Urinary bladder (tissue), 4 donors: ENCODE measurements around the gene PANK4. TPM values are rescaled to one million over a fixed set of nuclear protein-coding genes. Genes with fewer than 3 reads are reported as not detected.

Source experiments
- DNase-seq: peaks from one replicate; pipeline ENCODE4 v3.0.0-alpha.2; 2015; ENCODE audit errors: extremely low spot score
- H3K27ac ChIP-seq: one replicate; pipeline ENCODE4 v1.5.1; 2013; ENCODE audit warnings: low read depth, mild to moderate bottlenecking, moderate library complexity
- H3K36me3 ChIP-seq: one replicate; pipeline ENCODE4 v1.6.1; 2013; ENCODE audit warnings: mild to moderate bottlenecking, moderate library complexity; ENCODE audit not compliant: insufficient read depth
- H3K4me1 ChIP-seq: one replicate; pipeline ENCODE4 v1.6.1; 2013; ENCODE audit warnings: mild to moderate bottlenecking, moderate library complexity; ENCODE audit not compliant: insufficient read depth
- H3K4me3 ChIP-seq: one replicate; pipeline ENCODE4 v1.5.1; 2013; ENCODE audit warnings: low read depth, low read length
- WGBS: extraction: QIAGEN DNeasy Blood & Tissue Kit; methylation state at CpG from one replicate; pipeline ENCODE4 v1.1.7; 2013; 5-methylcytosine and 5-hydroxymethylcytosine counted together
- polyA plus RNA-seq: library from polyadenylated mRNA; stranded (reverse); fragments of 200-250 nt; gene quantifications from one replicate; pipeline ENCODE4 v1.2.3, GENCODE V29; 2013
- total RNA-seq: library from RNA; depleted of rRNA; stranded (reverse); fragments of >200 nt; gene quantifications from one replicate; pipeline ENCODE4 v1.2.3, GENCODE V29; 2014
- donor health status: healthy with polysubstance abuse.
- donor health status: healthy.

PANK4 gene
- total and polyA plus RNA-seq, 2 donors: 19.2 to 28.6 TPM

DNA sequence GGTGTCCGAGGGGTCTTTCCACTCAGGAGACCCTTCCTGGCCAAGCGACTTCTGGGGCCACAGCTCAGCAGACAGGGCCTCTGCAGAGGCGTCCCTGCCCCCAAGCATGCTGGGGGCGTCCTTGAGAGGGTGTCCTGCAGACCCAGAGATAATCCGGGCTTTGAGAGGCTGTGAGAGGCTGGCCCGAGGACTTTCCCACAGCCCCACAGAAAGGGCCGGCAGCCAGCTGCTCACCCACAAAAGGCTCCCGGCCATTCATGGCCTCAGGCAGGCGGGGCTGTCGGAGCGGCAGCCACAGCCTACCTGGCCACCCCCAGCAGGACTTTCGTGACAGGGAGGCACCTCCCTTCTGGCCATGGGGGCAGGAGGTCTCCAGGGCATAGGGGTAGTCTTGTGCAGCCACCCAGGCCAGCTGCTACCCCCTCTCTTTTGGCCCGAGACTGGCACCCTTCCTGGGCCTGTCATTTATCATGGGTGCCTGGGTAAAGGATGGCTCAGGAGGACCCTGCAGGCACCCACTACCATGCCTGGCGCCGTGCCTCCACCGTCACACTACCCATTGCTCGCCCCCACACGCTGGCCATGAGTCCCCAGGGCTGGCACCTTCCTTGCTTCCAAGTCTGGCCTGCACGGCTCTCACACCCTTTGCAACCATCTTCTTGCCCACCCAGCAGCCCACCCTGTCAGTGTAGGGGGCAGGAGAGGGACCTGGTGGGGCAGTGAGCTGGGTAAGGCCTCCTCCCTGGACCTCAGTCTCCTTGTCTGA, 18.7 kb upstream of the PANK4 start:
- DNase-seq: no peak
- 63% methylated on average over 19 of the region's 19 CpGs for WGBS
- peak overlapping the region; percentile 7 for H3K27ac ChIP-seq
- no peaks in the 10 kb centered on the region for H3K4me1 ChIP-seq
- H3K4me3 ChIP-seq: no peak overlapping the region
- no peaks in the 10 kb centered on the region for H3K36me3 ChIP-seq

DNA sequence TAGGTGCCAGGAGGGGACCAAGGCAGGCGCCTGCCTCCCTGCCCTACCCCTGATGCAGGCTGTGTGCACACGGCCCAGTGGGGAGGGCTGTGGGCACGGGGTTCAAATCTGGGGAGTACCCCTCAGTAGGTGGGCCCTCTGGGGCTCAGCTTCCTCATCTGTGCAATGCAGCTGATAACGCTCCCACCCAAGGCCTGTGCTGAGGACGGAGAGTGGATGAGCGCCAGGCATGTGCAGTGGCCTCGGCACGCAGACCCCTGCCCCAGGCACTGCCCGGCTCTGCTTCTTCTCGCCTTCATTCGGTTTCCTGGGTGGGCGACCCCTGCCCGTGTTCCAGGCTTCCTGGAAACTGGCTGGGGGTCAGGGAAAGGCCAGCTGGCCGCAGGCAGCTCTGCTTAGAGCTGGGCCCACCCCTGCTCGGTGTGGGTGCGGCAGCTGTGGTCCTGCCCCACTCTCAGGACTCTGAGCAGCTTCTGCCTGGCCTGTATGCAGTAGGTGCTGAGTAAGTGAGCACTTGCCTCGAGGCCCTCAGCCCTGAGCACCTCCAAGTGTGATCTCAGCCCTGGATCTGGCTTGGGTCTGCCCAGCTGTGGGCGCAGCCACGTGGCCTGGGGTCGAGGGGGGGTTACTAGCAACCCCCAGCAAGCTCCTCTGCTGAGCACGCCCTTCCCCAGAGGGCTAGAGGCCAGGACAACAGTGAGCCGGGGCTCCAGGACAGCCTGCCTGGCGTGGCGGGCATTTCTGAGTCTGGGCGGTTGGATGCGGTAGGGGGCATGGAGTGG, 17.9 kb upstream of the PANK4 start:
- Histone ChIP-seq H3K4me3 (no peak overlapping the region), H3K27ac (peak overlapping the region; percentile 7), H3K4me1 (no peaks in the 10 kb centered on the region), H3K36me3 (no peaks in the 10 kb centered on the region)
- no peak for DNase-seq
- 52% methylated on average over 26 of the region's 26 CpGs for WGBS

GRCh38 chr1:2543543-2544092, 17.2 kb upstream of the PANK4 start:
- no peaks in the 10 kb centered on the region for H3K4me1 ChIP-seq
- no peak overlapping the region for H3K4me3 ChIP-seq

GRCh38 chr1:2542246-2542915, 16.0 kb upstream of the PANK4 start:
- 87% methylated on average over 11 of the region's 11 CpGs for WGBS
- H3K4me3 ChIP-seq: no peak overlapping the region
- H3K36me3 ChIP-seq: no peaks in the 10 kb centered on the region
- no peaks in the 10 kb centered on the region for H3K4me1 ChIP-seq
- no peak overlapping the region for H3K27ac ChIP-seq
- DNase-seq: no peak

More at GRCh38 chr1:2543543-2544092, 17.2 kb upstream of the PANK4 start:
- Histone ChIP-seq H3K27ac (no peak overlapping the region), H3K36me3 (no peaks in the 10 kb centered on the region)
- no peak for DNase-seq
- 37% methylated on average over 26 of the region's 26 CpGs for WGBS

DNA sequence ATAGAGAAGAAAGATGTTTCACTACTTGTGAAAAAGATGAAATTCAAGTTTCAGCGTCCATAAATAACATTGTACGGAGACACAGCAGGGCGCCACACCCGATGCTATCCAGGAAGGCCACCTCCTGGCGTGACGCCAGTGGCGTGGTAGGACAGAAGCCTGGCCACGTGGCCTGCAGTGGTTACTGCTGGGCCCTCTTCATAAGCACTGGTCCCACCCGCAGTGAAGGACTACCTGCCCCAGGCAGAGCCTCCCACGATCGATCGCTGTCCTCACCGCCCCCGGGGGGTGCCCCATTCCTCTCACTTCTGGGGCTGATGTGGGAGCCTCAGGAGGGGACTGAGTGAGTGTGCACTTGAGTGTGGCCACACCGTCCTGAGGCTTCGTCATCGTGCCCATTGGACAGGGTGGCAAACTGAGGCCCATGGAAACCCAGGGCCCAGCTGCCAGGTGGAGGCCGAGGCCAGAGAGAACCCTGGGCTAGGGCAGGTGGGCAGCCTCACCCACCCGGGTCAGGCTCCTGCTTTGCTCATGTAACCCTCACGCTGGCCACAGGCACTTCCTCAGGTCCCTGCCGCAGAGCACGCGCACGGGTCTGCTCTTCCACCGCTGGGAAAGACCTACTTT, 15.3 kb upstream of the PANK4 start:
- H3K36me3 ChIP-seq: no peaks in the 10 kb centered on the region
- H3K4me3 ChIP-seq: no peak overlapping the region
- DNase-seq: no peak
- H3K4me1 ChIP-seq: no peaks in the 10 kb centered on the region
- no peak overlapping the region for H3K27ac ChIP-seq
- 75% methylated on average over 25 of the region's 25 CpGs for WGBS

- no peak overlapping the region for H3K27ac ChIP-seq
- H3K4me1 ChIP-seq: no peaks in the 10 kb centered on the region
- H3K4me3 ChIP-seq: no peak overlapping the region
- no peaks in the 10 kb centered on the region for H3K36me3 ChIP-seq
- DNase-seq: no peak
- WGBS: 12% methylated on average over 39 of the region's 39 CpGs
Observed at GRCh38 chr1:2540816-2541492, 14.6 kb upstream of the PANK4 start.

- WGBS: 75% methylated on average over 12 of the region's 12 CpGs
- Histone ChIP-seq H3K4me1 (no peaks in the 10 kb centered on the region), H3K36me3 (no peaks in the 10 kb centered on the region)
Observed at GRCh38 chr1:2539312-2539907, 13.0 kb upstream of the PANK4 start.

DNA sequence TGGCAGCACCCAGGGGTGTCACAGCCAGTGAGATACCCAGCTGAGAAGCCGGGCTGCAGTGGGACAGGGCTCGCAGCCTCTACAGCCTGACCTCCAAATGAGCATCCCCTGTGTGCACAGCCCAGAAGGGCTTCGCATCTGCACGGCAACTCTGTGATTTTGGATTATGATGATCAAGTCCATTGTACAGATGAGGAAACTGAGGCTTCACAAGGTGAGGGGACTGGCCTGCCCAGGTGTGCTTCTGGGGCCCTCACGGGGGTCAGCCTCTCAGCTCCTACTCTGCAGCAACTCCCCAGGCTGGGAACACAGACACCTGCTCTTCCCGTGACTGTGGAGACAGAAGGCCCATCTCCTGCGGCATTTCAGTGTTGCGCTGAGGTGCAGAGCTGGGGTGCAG, 12.5 kb upstream of the PANK4 start:
- H3K4me3 ChIP-seq: no peak overlapping the region
- WGBS: 92% methylated on average over 8 of the region's 8 CpGs

More at GRCh38 chr1:2539312-2539907, 13.0 kb upstream of the PANK4 start:
- no peak for DNase-seq
- Histone ChIP-seq H3K4me3 (no peak overlapping the region), H3K27ac (no peak overlapping the region)

GRCh38 chr1:2538376-2538775, 12.0 kb upstream of the PANK4 start:
- DNase-seq: no peak
- H3K4me1 ChIP-seq: no peaks in the 10 kb centered on the region
- no peak overlapping the region for H3K4me3 ChIP-seq
- WGBS: 85% methylated on average over 4 of the region's 4 CpGs
- H3K27ac ChIP-seq: no peak overlapping the region
- no peaks in the 10 kb centered on the region for H3K36me3 ChIP-seq

More for the DNA sequence above, 12.5 kb upstream of the PANK4 start:
- DNase-seq: no peak
- H3K4me1 ChIP-seq: no peaks in the 10 kb centered on the region
- no peaks in the 10 kb centered on the region for H3K36me3 ChIP-seq
- H3K27ac ChIP-seq: no peak overlapping the region

GRCh38 chr1:2537784-2538115, 11.4 kb upstream of the PANK4 start:
- no peak for DNase-seq
- Histone ChIP-seq H3K4me3 (no peak overlapping the region), H3K27ac (no peak overlapping the region), H3K4me1 (no peaks in the 10 kb centered on the region), H3K36me3 (no peaks in the 10 kb centered on the region)
- WGBS: 69% methylated on average over 9 of the region's 9 CpGs

DNA sequence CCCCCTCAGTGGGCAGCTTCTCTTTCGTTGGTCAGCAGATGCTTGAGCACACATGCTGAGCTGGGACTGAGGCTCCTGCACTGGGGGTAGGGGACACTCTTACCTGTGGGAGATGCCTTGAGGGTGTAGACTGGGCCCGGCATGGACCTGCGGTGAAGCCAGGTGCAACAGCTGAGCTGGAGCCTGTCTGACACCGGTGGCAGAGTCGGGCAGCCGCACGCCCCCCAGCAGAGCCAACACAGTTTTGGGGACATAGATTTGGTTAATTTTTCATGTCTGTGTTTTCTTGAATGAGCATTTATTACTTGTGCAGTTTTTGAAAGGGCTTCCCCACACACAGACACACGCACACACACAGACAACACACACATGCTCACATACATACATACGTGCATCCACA, 9.6 kb upstream of the PANK4 start:
- H3K36me3 ChIP-seq: no peaks in the 10 kb centered on the region
- 79% methylated on average over 9 of the region's 9 CpGs for WGBS
- no peak overlapping the region for H3K4me3 ChIP-seq
- DNase-seq: no peak
- H3K4me1 ChIP-seq: no peaks in the 10 kb centered on the region
- H3K27ac ChIP-seq: no peak overlapping the region

GRCh38 chr1:2535455-2535854, 9.1 kb upstream of the PANK4 start:
- WGBS: 36% methylated on average over 27 of the region's 27 CpGs
- Histone ChIP-seq H3K4me3 (no peak overlapping the region), H3K36me3 (no peaks in the 10 kb centered on the region), H3K27ac (no peak overlapping the region), H3K4me1 (no peaks in the 10 kb centered on the region)
- no peak for DNase-seq
